Measurements from ENCODE around the gene FYCO1.

Gene FYCO1

GRCh38 chr3:45923755-45924154 lies 71.9 kb downstream of the FYCO1 start:
- H3K27ac ChIP-seq (ENCODE audit: low read depth, low read length) = no peak overlapping the region
- H3K4me1 ChIP-seq (ENCODE audit: control insufficient read depth, insufficient read depth, low read length) = no peaks in the 10 kb centered on the region
- H3K36me3 ChIP-seq (ENCODE audit: control insufficient read depth, insufficient read depth, low read length) = peaks cover 57% of the 10 kb centered on the region

DNA sequence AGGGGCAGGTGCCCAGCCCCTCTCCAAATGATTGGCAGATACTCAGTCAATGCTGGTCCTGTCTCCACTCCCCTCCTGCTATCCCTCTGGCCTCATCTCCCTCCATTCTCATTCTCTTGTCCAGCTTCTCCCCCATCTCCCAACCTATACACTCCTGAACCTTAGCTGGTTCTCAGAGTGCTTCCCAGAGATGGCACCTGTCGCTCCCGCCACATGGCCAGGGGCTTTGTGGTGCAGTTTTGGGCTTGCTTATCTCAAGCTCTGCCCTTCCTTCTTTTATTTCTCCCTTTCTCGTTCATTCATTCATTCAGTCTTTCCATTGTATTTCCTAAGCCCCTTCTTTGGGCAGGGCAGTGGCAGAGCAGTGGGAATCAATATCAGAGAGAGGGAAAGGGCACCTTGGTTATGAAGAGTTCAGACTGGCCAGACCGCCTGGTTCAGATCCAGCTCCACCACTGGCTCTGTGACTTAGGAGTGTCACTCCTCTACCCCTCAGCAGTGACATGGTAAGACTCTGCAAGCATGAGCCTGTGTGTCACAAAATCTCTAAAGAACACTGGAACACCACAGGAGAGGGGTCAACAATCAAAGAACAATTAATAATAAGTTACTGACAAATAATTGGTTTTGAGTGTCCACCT lies 72.6 kb downstream of the FYCO1 start:
- Histone ChIP-seq H3K9ac (ENCODE audit: low read length) (no peak overlapping the region), H3K36me3 (ENCODE audit: control insufficient read depth, insufficient read depth, low read length) (peaks cover 55% of the 10 kb centered on the region), H3K9me3 (ENCODE audit: control insufficient read depth, insufficient read depth, low read depth, low read length) (no peaks in the 10 kb centered on the region), H3K27me3 (ENCODE audit: control insufficient read depth, insufficient read depth, low read length) (no peaks in the 10 kb centered on the region), H3K4me3 (ENCODE audit: low read depth, low read length) (no peak overlapping the region), H3K27ac (ENCODE audit: low read depth, low read length) (no peak overlapping the region), H3K4me1 (ENCODE audit: control insufficient read depth, insufficient read depth, low read length) (no peaks in the 10 kb centered on the region)

More at GRCh38 chr3:45923755-45924154, 71.9 kb downstream of the FYCO1 start:
- no peak overlapping the region for H3K9ac ChIP-seq (ENCODE audit: low read length)
- H3K9me3 ChIP-seq (ENCODE audit: control insufficient read depth, insufficient read depth, low read depth, low read length) = no peaks in the 10 kb centered on the region
- no peaks in the 10 kb centered on the region for H3K27me3 ChIP-seq (ENCODE audit: control insufficient read depth, insufficient read depth, low read length)
- H3K4me3 ChIP-seq (ENCODE audit: low read depth, low read length) = no peak overlapping the region

- Histone ChIP-seq H3K27me3 (ENCODE audit: control insufficient read depth, insufficient read depth, low read length) (no peaks in the 10 kb centered on the region), H3K36me3 (ENCODE audit: control insufficient read depth, insufficient read depth, low read length) (peaks cover 44% of the 10 kb centered on the region), H3K9ac (ENCODE audit: low read length) (no peak overlapping the region), H3K27ac (ENCODE audit: low read depth, low read length) (no peak overlapping the region), H3K4me3 (ENCODE audit: low read depth, low read length) (no peak overlapping the region), H3K9me3 (ENCODE audit: control insufficient read depth, insufficient read depth, low read depth, low read length) (no peaks in the 10 kb centered on the region), H3K4me1 (ENCODE audit: control insufficient read depth, insufficient read depth, low read length) (no peaks in the 10 kb centered on the region)
These were observed 73.6 kb downstream of the FYCO1 start for GRCh38 chr3:45922039-45922326.

- Histone ChIP-seq H3K9ac (ENCODE audit: low read length) (no peak overlapping the region), H3K36me3 (ENCODE audit: control insufficient read depth, insufficient read depth, low read length) (peaks cover 44% of the 10 kb centered on the region), H3K4me1 (ENCODE audit: control insufficient read depth, insufficient read depth, low read length) (no peaks in the 10 kb centered on the region)
These were observed 74.2 kb downstream of the FYCO1 start for GRCh38 chr3:45921158-45922038.

GRCh38 chr3:45917146-45917898 lies 78.3 kb downstream of the FYCO1 start:
- Histone ChIP-seq H3K4me1 (ENCODE audit: control insufficient read depth, insufficient read depth, low read length) (peaks cover 11% of the 10 kb centered on the region; the same call in 1 of the 2 replicates), H3K36me3 (ENCODE audit: control insufficient read depth, insufficient read depth, low read length) (peaks cover 21% of the 10 kb centered on the region), H3K9ac (ENCODE audit: low read length) (no peak overlapping the region), H3K9me3 (ENCODE audit: control insufficient read depth, insufficient read depth, low read depth, low read length) (no peaks in the 10 kb centered on the region), H3K27ac (ENCODE audit: low read depth, low read length) (no peak overlapping the region), H3K4me3 (ENCODE audit: low read depth, low read length) (no peak overlapping the region), H3K27me3 (ENCODE audit: control insufficient read depth, insufficient read depth, low read length) (peaks cover 22% of the 10 kb centered on the region)

More at GRCh38 chr3:45921158-45922038, 74.2 kb downstream of the FYCO1 start:
- no peak overlapping the region for H3K4me3 ChIP-seq (ENCODE audit: low read depth, low read length)
- H3K9me3 ChIP-seq (ENCODE audit: control insufficient read depth, insufficient read depth, low read depth, low read length) = no peaks in the 10 kb centered on the region
- no peak overlapping the region for H3K27ac ChIP-seq (ENCODE audit: low read depth, low read length)
- no peaks in the 10 kb centered on the region for H3K27me3 ChIP-seq (ENCODE audit: control insufficient read depth, insufficient read depth, low read length)

- no peak overlapping the region for H3K4me3 ChIP-seq (ENCODE audit: low read depth, low read length)
- H3K4me1 ChIP-seq (ENCODE audit: control insufficient read depth, insufficient read depth, low read length) = peaks cover 11% of the 10 kb centered on the region; the same call in 1 of the 2 replicates
- H3K27ac ChIP-seq (ENCODE audit: low read depth, low read length) = no peak overlapping the region
- peaks cover 5% of the 10 kb centered on the region for H3K36me3 ChIP-seq (ENCODE audit: control insufficient read depth, insufficient read depth, low read length)
- no peak overlapping the region for H3K9ac ChIP-seq (ENCODE audit: low read length)
- H3K27me3 ChIP-seq (ENCODE audit: control insufficient read depth, insufficient read depth, low read length) = peaks cover 22% of the 10 kb centered on the region
- no peaks in the 10 kb centered on the region for H3K9me3 ChIP-seq (ENCODE audit: control insufficient read depth, insufficient read depth, low read depth, low read length)
These were observed 79.9 kb downstream of the FYCO1 start for GRCh38 chr3:45915518-45916231.

DNA sequence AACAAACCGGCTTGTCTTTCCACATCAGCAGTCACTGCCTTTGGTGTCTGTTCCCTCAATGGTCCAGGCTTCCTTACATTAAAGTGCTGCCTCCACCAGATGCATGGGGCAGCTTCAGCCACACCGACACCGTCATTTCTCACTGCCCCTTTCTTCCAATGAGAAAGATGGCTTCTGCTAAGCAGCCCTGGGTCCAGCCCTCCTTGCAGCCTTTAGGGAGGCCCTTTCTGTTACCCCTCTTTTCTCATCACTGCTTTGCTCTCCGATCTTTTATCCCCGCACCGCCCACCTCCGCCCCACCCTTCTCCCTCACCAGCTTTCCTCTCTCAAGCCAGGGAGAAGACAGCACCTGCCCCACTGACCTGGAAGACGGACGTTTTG lies 80.6 kb downstream of the FYCO1 start:
- H3K9ac ChIP-seq (ENCODE audit: low read length) = no peak overlapping the region
- no peaks in the 10 kb centered on the region for H3K9me3 ChIP-seq (ENCODE audit: control insufficient read depth, insufficient read depth, low read depth, low read length)
- H3K36me3 ChIP-seq (ENCODE audit: control insufficient read depth, insufficient read depth, low read length) = peaks cover 3% of the 10 kb centered on the region; the same call in 1 of the 2 replicates
- no peak overlapping the region for H3K4me3 ChIP-seq (ENCODE audit: low read depth, low read length)
- H3K27me3 ChIP-seq (ENCODE audit: control insufficient read depth, insufficient read depth, low read length) = peaks cover 22% of the 10 kb centered on the region
- H3K27ac ChIP-seq (ENCODE audit: low read depth, low read length) = no peak overlapping the region
- H3K4me1 ChIP-seq (ENCODE audit: control insufficient read depth, insufficient read depth, low read length) = peaks cover 11% of the 10 kb centered on the region; the same call in 1 of the 2 replicates

DNA sequence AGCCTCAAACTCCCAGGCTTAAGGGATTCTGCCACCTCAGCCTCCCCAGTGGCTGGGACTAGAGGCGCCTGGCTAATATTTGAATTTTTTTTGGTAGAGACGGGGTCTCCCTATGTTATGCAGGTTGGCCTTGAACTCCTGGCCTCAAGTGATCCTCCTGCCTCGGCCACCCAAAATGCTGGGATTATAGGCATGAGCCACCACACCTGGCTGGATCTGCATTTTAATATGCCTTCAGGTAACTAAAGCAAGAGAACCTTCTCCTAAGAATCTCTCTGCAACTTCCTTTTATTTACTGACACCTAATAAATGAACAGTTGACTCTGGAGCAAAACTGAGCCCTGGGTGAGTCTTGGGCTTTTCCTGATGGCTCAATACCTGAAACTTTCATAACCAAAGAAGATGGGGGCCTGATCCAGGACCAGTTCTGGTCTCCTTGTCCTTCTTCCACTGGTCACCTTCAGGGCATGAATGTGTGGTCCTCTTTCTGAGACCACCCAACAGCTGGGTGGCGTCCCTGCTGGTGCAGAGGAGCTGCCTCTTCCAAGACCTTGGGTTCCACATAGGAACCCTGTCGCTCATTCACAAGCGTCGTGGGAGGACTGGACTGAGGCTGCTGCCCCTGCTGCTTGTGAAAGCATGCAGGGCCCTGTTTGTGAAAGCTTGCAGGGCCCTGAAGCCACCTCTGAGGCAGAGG lies 81.1 kb downstream of the FYCO1 start:
- H3K4me3 ChIP-seq (ENCODE audit: low read depth, low read length) = no peak overlapping the region
- H3K27me3 ChIP-seq (ENCODE audit: control insufficient read depth, insufficient read depth, low read length) = peaks cover 22% of the 10 kb centered on the region
- H3K9ac ChIP-seq (ENCODE audit: low read length) = no peak overlapping the region
- peaks cover 3% of the 10 kb centered on the region; the same call in 1 of the 2 replicates for H3K36me3 ChIP-seq (ENCODE audit: control insufficient read depth, insufficient read depth, low read length)
- H3K9me3 ChIP-seq (ENCODE audit: control insufficient read depth, insufficient read depth, low read depth, low read length) = no peaks in the 10 kb centered on the region
- no peak overlapping the region for H3K27ac ChIP-seq (ENCODE audit: low read depth, low read length)
- peaks cover 11% of the 10 kb centered on the region; the same call in 1 of the 2 replicates for H3K4me1 ChIP-seq (ENCODE audit: control insufficient read depth, insufficient read depth, low read length)

DNA sequence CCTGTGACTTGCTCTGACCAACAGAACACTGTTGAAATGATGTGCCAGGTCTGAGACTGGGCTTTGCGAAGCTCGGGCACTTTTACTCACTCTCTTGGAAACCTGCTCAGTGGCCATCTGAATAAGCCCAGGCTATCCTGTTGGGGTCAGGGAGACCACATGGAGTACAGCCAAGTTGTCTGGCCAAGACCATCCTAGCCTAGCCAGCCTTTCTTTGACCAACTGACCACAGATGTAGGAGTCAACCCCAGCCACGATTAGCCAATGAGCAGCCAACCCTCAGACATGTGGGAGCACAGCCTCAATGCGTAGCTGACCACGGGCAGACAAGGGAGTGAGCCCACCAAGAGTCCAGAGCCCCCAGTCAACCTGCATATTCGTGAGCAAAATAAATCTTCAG lies 83.2 kb downstream of the FYCO1 start:
- no peak overlapping the region for H3K4me3 ChIP-seq (ENCODE audit: low read depth, low read length)
- no peaks in the 10 kb centered on the region for H3K9me3 ChIP-seq (ENCODE audit: control insufficient read depth, insufficient read depth, low read depth, low read length)
- H3K4me1 ChIP-seq (ENCODE audit: control insufficient read depth, insufficient read depth, low read length) = peaks cover 11% of the 10 kb centered on the region; the same call in 1 of the 2 replicates
- no peak overlapping the region for H3K9ac ChIP-seq (ENCODE audit: low read length)
- H3K27me3 ChIP-seq (ENCODE audit: control insufficient read depth, insufficient read depth, low read length) = peaks cover 22% of the 10 kb centered on the region
- no peak overlapping the region for H3K27ac ChIP-seq (ENCODE audit: low read depth, low read length)
- no peaks in the 10 kb centered on the region for H3K36me3 ChIP-seq (ENCODE audit: control insufficient read depth, insufficient read depth, low read length)

Data from HUES6 (cell line).